HAP-1 (cell line): ENCODE measurements around the gene EHD2.
A peak's percentile ranks its signal among the peaks of the same experiment; 100 is the strongest.
"Not testable (repeated sequence)": the region's sequence is repeated elsewhere in the genome, so short reads cannot be mapped to it uniquely, and the experiment has no call there.

Source experiments
- DNase-seq, 2 experiments: peaks; one replicate each; pipeline ENCODE4 v3.0.0-alpha.2; 2016 to 2020; ENCODE audit warnings: low spot score in 2 of 2
- H3K27me3 ChIP-seq: fragments of 250-450 bp; sonication (Bioruptor Pico); 2 replicates; pipeline ENCODE4 v1.5.1; 2020; ENCODE audit warnings: low read depth, mild to moderate bottlenecking, moderate library complexity
- H3K36me3 ChIP-seq: fragments of 250-450 bp; sonication (Bioruptor Pico); replicated peaks from 2 replicates; pipeline ENCODE4 v1.5.1; 2020; ENCODE audit warnings: mild to moderate bottlenecking
- H3K4me1 ChIP-seq: fragments of 250-450 bp; sonication (Bioruptor Pico); 2 replicates; pipeline ENCODE4 v1.5.1; 2020; ENCODE audit warnings: mild to moderate bottlenecking
- H3K4me3 ChIP-seq: fragments of 250-450 bp; sonication (Bioruptor Pico); 2 replicates; pipeline ENCODE4 v1.5.1; 2020; ENCODE audit warnings: mild to moderate bottlenecking, moderate library complexity
- H3K9me3 ChIP-seq: fragments of 250-450 bp; sonication (Bioruptor Pico); 2 replicates; pipeline ENCODE4 v1.5.1; 2020; ENCODE audit warnings: mild to moderate bottlenecking, moderate library complexity
- in situ Hi-C: fragments of 300-500 bp; cut with MboI; formaldehyde crosslinking; loops from 3 replicates; pipeline ENCODE4 v1.14.3; 2020; ENCODE audit warnings: low sequenced_read_pairs, inconsistent platforms, mixed read lengths

Gene EHD2

DNA sequence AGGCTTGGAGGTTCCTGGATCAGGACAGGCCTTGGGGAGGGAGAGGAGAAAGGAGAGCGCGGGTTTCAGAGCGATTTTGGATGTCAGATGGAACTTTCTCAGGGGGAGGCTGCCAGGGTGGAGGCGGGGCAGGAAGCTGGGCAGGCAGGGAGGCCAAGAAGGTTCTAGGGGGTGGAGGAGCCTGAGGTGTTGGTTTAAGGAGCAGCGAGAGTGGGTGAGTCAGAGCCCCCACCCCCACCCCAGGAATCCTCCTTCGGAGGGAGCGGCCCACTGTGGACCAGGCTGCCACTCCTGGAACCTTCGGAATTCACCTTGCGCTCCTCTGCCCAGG, 16.2 kb downstream of the EHD2 start:
- H3K4me3 ChIP-seq = peak overlapping the region; percentile 28
- no peak for DNase-seq
- in situ Hi-C loops = no loop called here
- no peaks in the 10 kb centered on the region; the same call in 1 of the 2 replicates for H3K4me1 ChIP-seq
- H3K27me3 ChIP-seq = no peaks in the 10 kb centered on the region
- no peaks in the 10 kb centered on the region for H3K9me3 ChIP-seq
- no peaks in the 10 kb centered on the region for H3K36me3 ChIP-seq

DNA sequence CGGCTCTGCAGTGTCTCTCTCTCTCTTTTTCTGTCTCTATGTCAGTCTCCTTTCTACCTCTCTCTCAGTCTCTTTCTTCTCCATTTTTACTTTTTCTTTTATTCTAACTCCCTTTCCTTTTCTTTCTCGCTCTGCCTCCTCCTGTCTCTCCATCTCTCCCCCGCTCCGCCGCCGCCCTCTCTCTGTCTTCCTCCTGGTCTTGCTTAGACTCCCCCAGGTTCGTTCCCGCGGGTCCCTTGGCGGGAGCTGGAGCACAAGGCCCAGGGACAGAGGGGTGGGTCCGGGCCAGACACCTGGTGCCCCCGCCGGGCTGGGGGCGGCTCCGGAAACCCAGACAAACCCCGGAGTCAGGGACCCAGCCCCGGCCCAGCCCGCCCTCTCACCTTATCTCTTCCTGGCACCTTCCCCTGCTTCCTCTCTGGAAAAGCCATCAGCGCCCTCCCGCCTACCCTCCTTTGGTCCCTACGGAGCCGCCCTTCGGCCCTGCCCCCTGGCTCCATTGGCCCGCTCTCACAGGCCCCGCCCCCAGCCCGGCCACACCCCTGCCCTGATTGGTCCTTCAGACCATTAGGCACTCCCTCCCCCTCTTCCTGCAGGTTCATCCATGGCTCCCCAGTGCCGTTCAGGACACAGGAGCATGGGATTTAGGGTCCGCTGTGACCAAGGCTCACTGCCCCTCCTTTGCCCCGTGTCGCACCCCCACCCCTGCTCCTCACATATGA, 16.7 kb downstream of the EHD2 start:
- Histone ChIP-seq H3K4me3 (peak overlapping the region; percentile 28), H3K4me1 (no peaks in the 10 kb centered on the region; the same call in 1 of the 2 replicates), H3K27me3 (no peaks in the 10 kb centered on the region), H3K9me3 (no peaks in the 10 kb centered on the region), H3K36me3 (no peaks in the 10 kb centered on the region)
- in situ Hi-C loops = no loop called here
- peak; percentile 25 to 90 for DNase-seq

DNA sequence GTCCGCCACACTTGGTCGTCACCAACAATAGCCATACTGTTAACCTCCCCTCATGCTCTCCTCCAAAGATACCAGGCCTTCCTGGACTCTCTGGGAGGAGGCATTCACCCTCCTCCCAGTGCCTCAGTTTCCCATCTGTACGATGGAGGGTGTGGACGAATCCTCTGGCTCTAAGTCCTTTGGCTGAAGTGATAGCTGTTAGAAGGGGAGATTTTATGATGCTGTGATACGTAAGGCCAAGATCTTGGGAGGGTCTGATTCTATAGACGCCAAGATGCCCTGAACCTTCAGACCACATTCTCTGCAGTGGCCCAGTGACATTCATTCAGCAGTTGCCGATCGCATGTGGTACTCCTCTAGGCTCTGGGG, 17.3 kb downstream of the EHD2 start:
- H3K9me3 ChIP-seq = no peaks in the 10 kb centered on the region
- no peak for DNase-seq
- in situ Hi-C loops = no loop called here
- no peaks in the 10 kb centered on the region for H3K27me3 ChIP-seq
- no peaks in the 10 kb centered on the region; the same call in 1 of the 2 replicates for H3K4me1 ChIP-seq
- no peak overlapping the region for H3K4me3 ChIP-seq
- no peaks in the 10 kb centered on the region for H3K36me3 ChIP-seq

DNA sequence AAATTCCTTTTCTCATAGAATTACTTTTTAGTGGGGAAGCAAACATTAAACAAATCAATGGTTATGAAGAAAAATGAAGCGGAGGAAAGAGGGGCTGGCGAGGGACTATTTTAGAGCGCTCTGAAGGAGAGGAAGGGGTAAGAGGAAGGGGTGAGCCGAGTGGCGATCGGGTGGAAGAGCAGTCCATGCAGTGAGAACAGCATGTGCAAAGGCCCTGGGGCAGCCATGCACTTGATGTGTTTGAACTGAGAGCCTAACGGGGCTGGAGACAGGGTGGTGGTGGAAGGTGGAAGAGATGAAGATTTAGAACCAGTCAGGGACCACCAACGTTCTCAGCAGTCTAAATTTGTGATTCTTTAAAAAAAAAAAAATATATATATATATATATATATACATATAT, 17.7 kb downstream of the EHD2 start:
- Histone ChIP-seq H3K4me3 (no peak overlapping the region), H3K36me3 (no peaks in the 10 kb centered on the region), H3K4me1 (no peaks in the 10 kb centered on the region; the same call in 1 of the 2 replicates), H3K27me3 (no peaks in the 10 kb centered on the region), H3K9me3 (no peaks in the 10 kb centered on the region)
- DNase-seq = no peak
- in situ Hi-C loops = no loop called here

DNA sequence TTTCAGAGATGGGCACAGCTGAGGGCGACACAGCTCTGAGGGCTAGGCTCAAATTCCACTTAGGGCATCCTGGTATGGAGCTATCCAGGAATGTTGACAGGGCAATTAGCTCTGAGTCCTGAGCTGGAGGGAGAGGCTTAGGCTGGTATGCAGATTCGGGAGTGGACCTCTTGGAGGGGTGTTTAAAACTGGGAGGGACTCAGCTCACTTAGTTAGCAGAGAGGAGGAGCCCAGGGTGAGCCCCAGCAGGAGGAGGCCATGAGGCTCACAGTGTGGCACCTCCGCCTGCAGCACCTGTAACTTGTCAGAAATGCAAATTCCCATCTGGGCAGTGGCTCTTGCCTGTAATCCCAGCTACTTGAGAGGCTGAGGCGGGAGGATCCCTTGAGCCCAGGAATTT, 21.9 kb downstream of the EHD2 start:
- H3K36me3 ChIP-seq = no peaks in the 10 kb centered on the region
- in situ Hi-C loops = no loop called here

DNA sequence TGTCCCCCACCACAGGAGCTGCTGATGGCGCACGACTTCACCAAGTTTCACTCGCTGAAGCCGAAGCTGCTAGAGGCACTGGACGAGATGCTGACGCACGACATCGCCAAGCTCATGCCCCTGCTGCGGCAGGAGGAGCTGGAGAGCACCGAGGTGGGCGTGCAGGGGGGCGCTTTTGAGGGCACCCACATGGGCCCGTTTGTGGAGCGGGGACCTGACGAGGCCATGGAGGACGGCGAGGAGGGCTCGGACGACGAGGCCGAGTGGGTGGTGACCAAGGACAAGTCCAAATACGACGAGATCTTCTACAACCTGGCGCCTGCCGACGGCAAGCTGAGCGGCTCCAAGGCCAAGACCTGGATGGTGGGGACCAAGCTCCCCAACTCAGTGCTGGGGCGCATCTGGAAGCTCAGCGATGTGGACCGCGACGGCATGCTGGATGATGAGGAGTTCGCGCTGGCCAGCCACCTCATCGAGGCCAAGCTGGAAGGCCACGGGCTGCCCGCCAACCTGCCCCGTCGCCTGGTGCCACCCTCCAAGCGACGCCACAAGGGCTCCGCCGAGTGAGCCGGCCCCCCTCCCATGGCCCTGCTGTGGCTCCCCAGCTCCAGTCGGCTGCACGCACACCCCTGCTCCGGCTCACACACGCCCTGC, 27.8 kb downstream of the EHD2 start:
- in situ Hi-C loops = no loop called here
- no peak for DNase-seq
- peaks cover 2% of the 10 kb centered on the region; the same call in 1 of the 2 replicates for H3K9me3 ChIP-seq
- H3K4me3 ChIP-seq = no peak overlapping the region
- no peaks in the 10 kb centered on the region; the same call in 1 of the 2 replicates for H3K36me3 ChIP-seq
- H3K4me1 ChIP-seq = peaks cover 12% of the 10 kb centered on the region
- no peaks in the 10 kb centered on the region for H3K27me3 ChIP-seq

More for the DNA sequence above, 21.9 kb downstream of the EHD2 start:
- Histone ChIP-seq H3K9me3 (peaks cover 2% of the 10 kb centered on the region; the same call in 1 of the 2 replicates), H3K27me3 (no peaks in the 10 kb centered on the region), H3K4me3 (no peak overlapping the region), H3K4me1 (no peaks in the 10 kb centered on the region)
- no peak for DNase-seq

DNA sequence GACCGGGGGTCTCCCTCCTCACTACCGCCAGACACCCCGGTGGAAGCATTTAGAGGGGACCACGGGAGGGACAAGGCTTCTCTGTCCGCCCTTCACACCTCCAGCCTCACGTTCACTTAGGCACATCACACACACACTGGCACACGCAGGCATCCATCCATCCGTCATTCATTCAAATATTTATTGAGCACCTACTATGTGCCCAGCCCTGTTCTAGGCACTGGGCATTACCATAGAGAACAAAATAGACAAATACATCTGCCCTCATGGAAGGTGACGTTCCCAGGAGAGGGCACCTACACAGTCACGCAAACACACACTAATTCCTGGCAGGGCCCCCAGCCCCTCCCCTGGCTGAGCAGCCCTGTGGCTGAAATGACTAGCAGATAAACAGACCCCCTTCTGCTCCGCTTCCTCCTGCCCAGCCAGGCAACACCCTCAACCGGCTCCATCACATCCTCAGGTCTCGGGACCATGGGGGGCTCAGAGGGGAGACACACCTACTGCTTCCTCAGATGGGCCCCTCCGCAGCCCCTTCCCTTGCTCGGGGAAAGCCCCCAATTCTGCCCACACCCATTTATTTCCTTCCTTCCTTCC, 28.4 kb downstream of the EHD2 start:
- H3K27me3 ChIP-seq = no peaks in the 10 kb centered on the region
- DNase-seq = no peak
- H3K4me3 ChIP-seq = no peak overlapping the region
- peaks cover 2% of the 10 kb centered on the region; the same call in 1 of the 2 replicates for H3K9me3 ChIP-seq
- in situ Hi-C loops = no loop called here
- peaks cover 3% of the 10 kb centered on the region for H3K36me3 ChIP-seq
- H3K4me1 ChIP-seq = peaks cover 12% of the 10 kb centered on the region

DNA sequence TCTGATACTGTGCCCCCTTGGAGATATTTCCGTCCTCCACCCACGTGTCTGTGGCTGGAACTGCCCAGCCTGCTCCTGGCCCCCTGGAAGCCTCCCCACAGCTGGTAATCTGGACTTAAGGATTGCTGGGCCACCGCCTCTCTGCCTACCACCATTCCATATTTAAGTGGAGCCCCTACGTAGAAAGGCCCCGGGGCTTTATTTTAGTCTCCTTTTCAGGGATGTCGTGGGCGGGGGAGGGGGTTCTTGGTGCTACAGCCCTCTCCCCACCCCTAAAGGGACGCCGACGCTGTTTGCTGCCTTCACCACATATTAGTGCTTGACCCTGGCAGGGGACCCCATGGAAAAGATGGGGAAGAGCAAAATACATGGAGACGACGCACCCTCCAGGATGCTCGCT, 29.4 kb downstream of the EHD2 start:
- DNase-seq = no peak
- no peaks in the 10 kb centered on the region for H3K9me3 ChIP-seq
- peaks cover 12% of the 10 kb centered on the region for H3K36me3 ChIP-seq
- no peaks in the 10 kb centered on the region for H3K27me3 ChIP-seq
- H3K4me1 ChIP-seq = peaks cover 12% of the 10 kb centered on the region
- no peak overlapping the region for H3K4me3 ChIP-seq
- in situ Hi-C loops = no loop called here

DNA sequence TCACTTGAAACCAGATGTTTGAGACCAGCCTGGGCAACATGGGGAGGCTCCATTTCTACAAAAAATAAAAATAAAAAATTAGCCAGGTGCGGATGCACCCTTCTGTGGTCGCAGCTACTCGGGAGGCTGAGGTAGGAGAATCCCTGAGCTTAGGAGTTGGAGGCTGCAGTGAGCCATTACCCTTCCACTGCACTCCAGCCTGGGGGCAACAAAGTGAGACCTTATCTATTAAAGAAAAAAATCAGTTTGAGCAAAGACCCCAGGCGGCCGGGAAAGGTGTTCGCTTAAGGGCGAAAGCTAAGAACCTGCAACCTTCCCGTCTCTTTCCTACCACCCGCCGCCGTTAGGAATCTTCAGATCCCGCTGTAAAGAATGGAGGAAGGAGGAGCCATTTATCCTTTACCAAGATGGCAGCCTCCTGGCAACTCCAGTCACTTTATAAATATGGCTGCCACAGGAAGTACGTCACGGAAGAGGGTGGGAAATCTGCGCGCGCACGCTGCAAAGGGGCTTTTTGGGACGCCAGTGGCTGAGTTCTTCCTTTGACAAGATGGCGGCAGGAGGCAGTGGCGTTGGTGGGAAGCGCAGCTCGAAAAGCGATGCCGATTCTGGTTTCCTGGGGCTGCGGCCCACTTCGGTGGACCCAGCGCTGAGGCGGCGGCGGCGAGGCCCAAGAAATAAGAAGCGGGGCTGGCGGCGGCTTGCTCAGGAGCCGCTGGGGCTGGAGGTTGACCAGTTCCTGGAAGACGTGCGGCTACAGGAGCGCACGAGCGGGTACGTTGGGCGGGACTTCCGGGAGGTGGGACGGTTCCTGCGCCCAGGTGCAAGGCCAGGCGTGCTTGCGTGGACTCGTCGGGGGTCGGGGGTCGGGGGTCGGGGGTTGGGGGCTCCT, 32.0 kb downstream of the EHD2 start, which contains the start of gene NOP53:
NOP53 (plus strand) TSS at position 537 of the 892 bp plus-strand sequence; CDS start at position 551, 14 bp downstream.
- peaks cover 12% of the 10 kb centered on the region for H3K4me1 ChIP-seq

DNA sequence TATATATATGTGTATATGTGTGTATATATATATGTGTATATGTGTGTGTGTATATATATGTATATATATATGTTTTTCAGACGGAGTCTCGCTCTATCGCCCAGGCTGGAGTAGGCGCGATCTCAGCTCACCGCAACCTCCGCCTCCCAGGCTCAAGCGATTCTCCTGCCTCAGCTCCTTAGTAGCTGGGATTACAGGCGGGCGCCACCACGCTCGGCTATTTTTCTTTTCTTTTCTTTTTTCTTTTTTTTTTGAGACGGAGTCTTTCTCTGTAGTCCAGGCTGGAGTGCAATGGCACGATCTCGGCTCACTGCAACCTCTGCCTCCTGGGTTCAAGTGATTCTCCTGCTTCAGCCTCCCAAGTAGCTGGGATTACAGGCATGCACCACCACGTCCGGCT, 32.9 kb downstream of the EHD2 start:
- Histone ChIP-seq H3K36me3 (peaks cover 47% of the 10 kb centered on the region), H3K4me1 (peaks cover 12% of the 10 kb centered on the region), H3K4me3 (peak overlapping the region; percentile 96)
- in situ Hi-C loops, H3K27me3 ChIP-seq, H3K9me3 ChIP-seq, DNase-seq: not testable (repeated sequence)

More for the DNA sequence above, 32.0 kb downstream of the EHD2 start, which contains the start of gene NOP53:
- Histone ChIP-seq H3K9me3 (no peaks in the 10 kb centered on the region), H3K36me3 (peaks cover 38% of the 10 kb centered on the region), H3K4me3 (peak within 1 kb of the TSS; percentile 96), H3K27me3 (no peaks in the 10 kb centered on the region)
- in situ Hi-C loops = no loop called here
- peak; percentile 92 to 96 for DNase-seq

DNA sequence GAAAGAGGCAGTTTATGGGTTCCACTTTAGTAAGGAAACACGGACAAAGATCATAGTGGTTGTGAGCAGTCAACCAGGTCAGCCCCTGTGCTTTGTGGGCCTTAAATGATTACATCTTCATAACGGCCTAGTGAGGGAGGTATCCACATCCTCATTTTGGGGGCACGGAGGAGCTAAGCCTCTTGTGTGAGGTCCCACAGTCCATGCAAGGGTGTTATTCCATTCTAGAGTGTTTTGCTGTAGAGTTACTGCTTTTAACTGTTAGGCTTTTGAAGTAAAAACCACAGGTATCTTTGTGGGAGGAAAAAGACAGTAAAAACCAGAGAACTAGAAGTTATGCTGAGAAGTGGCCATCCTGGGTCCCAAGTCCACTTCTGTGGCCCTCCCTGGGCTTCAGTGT, 36.1 kb downstream of the EHD2 start:
- Histone ChIP-seq H3K36me3 (peaks cover 78% of the 10 kb centered on the region), H3K4me3 (no peak overlapping the region), H3K27me3 (no peaks in the 10 kb centered on the region), H3K4me1 (peaks cover 2% of the 10 kb centered on the region), H3K9me3 (no peaks in the 10 kb centered on the region)
- DNase-seq = no peak
- in situ Hi-C loops = no loop called here

DNA sequence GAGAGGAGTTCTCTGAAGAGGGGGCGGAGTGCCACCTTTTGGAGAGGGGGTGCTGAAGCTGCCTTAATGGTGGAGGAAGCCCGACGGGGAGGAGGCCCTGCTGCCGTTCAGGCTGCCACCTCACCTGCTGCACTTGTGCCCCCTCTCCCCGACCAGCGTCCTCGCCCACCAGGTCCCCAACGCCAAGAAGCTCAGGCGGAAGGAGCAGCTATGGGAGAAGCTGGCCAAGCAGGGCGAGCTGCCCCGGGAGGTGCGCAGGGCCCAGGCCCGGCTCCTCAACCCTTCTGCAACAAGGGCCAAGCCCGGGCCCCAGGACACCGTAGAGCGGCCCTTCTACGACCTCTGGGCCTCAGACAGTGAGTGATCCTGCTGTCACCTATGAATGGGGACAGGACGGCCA, 37.5 kb downstream of the EHD2 start:
- in situ Hi-C loops = no loop called here
- H3K4me3 ChIP-seq = no peak overlapping the region
- peaks cover 92% of the 10 kb centered on the region for H3K36me3 ChIP-seq
- no peak for DNase-seq
- H3K4me1 ChIP-seq = no peaks in the 10 kb centered on the region; the same call in 1 of the 2 replicates
- no peaks in the 10 kb centered on the region for H3K27me3 ChIP-seq
- H3K9me3 ChIP-seq = no peaks in the 10 kb centered on the region

DNA sequence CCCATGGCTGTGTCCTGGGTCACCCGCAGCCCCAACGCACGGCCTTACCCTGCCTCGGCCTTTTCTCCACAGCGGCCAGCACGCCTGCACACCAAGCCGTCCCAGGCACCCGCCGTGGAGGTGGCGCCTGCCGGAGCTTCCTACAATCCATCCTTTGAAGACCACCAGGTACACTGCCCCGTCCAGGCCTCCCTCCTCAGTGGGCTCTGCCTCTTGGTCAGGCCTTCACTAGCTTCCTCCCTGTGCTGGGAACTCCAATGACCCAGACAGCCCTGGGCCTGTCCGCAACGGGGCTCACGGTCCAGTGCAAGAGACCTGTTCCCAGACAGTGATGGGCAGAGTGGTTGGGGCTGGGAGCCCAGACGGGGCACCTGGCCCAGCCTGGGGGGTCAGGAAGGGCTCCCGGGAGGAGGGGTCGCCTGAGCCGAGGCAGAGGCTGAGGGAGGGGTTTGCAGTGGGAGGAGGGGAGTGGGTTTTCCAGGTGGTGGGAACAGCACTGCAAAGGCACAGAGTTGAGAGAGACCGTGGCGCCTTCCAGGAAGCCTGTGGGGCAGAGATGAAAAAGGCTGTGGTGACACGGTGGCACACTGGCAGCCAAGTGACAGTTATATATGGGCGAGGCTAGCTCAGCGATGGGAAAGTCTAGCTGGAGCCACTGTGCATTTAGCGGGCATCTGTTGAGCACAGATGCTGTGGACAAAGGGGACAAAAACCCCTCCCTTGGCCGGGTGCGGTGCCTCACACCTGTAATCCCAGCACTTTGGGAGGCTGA, 39.4 kb downstream of the EHD2 start:
- in situ Hi-C loops = no loop called here
- no peaks in the 10 kb centered on the region for H3K9me3 ChIP-seq
- no peak overlapping the region for H3K4me3 ChIP-seq
- no peak for DNase-seq
- peaks cover 98% of the 10 kb centered on the region for H3K36me3 ChIP-seq
- no peaks in the 10 kb centered on the region for H3K4me1 ChIP-seq
- H3K27me3 ChIP-seq = no peaks in the 10 kb centered on the region
